HG03432 (cell line): ENCODE data around the gene TCERG1L.
"Not testable (repeated sequence)": the region's sequence is repeated elsewhere in the genome, so short reads cannot be mapped to it uniquely, and the experiment has no call there.

ENCODE experiments used
- ATAC-seq: cut with Tn5 transposase; IDR thresholded peaks from one replicate; pipeline ENCODE4 v1.9.1; 2021; ENCODE audit warnings: mild to moderate bottlenecking, moderate library complexity; ENCODE audit not compliant: unreplicated experiment

Gene TCERG1L

GRCh38 chr10:131113709-131114291 lies 197.7 kb downstream of the TCERG1L start:
- ATAC-seq: no peak

GRCh38 chr10:131113165-131113564 lies 198.4 kb downstream of the TCERG1L start:
- ATAC-seq: no peak

GRCh38 chr10:131112691-131113090 lies 198.8 kb downstream of the TCERG1L start:
- ATAC-seq: no peak

DNA sequence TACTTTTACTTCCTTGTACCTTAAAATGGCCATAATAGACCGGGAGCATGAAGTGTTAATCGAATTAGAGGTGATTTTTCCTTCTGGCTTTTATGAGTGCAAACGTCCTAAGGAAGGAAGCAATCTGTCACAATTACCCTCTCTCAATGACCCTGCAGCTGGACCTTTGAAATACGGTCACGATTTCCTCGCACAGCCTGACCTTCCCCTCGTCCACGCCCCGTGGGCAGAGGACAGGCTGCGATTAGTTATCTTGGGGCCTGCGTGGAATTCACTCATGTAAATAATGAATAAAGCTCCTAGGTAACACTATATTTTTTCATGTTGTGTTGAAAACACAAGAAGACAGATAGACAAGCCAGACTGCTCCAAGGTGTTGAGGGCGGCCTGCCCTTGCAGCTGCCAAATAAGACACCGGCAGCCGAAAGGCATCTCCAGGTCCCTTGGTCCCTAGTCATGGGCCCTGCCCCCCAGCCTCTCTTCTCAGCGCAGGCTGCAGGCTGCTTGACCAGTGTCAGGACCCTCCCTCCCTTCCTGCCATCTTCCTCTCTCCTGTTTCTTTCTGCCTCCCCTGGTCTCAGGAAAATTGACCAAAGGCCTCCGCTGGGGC lies 199.9 kb downstream of the TCERG1L start:
- ATAC-seq: no peak

DNA sequence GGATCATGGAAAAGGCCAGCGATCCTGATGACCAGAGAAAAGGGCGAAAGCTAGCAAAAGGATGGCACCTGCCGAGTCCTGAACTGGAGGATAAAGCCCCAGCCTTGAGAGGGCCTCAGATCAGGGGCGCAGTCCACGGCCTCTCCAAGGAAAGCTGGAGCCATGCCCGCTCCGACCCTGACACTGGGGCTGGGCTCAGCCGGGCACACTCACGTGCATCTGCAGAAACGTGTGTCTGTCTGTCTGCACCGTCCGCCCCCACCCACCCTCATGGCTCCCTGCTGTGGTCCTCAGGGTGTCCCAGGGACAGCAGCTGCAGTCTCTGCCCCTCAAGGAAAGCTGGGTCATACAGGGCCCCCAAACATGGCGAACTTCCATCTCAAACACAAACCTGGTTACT lies 200.5 kb downstream of the TCERG1L start:
- no peak for ATAC-seq

GRCh38 chr10:131110241-131110783 lies 201.2 kb downstream of the TCERG1L start:
- no peak for ATAC-seq

DNA sequence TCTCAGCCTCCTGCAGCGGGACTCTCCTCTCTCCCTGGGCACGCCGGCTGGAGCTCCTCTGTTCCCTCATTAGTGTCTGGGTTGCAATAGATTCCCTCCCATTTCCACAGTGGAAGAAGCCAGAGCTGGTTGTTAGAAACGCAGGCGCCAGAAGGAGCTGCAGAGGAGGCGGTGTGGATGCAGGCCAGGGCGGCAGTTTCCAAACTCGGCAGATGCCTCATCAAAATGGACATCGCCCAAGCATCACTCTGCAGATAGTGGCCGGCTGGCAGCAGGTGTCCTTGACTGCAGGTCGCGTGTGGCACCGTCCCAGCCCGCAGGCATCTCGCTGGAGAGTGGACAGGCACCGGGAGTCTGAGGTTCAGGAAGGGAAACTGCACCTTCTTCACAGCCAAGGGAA lies 201.8 kb downstream of the TCERG1L start:
- no peak for ATAC-seq

DNA sequence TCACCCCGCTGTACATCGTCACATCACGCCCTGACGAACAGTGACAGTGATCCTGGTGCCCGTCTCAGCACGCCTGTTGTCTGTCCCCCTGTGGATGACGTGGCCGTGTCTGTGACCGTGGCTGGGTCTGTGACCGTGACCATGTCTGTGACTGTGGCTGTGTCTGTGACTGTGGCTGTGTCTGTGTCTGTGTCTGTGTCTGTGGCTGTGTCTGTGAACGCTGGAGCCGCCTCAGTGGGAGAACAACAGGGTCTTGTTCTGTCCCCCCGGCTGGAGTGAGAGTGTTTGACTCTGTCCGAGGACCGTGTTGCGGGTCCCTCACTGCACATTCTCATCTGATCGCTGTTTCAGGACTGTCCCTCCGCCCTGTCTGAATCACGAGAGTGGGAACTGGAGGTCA lies 202.2 kb downstream of the TCERG1L start:
- no peak for ATAC-seq

DNA sequence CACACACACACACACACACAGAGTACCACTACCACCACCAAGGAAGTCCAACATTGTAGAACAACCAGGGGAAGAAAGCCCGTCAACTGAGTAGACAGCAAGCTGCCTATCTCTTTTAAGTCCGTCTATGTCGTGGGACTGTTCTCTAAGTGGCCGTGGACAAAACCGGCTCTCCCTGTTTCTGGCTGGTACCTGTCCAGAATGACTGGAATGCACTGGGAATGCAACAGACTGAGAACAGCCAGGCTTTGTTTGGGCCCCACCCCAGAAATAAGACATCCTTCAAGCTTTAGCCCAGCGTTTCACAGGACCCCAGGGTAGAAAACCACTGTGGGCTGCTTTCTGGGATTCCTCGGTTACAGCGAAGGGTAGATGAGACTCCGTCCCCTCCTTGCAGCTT lies 203.6 kb downstream of the TCERG1L start:
- ATAC-seq: no peak

DNA sequence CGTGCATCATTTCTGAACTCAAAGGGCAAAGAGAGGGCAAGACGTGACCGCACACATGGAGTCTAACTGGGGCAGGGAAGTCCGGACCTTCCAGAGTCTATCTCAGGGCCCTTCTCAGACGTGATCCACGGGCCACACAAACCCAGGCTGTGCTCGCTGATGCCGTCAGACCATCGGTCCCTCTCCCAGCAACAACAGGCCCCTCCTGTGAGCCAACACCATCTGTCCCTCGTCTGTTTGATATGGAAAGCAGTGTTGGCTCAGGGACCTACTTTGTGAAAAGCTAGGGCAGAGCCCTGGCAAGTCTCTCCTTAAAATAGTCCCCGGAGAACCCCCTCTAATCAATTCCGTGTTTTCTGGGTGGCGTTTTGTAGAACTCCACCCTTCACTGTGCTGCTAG lies 208.8 kb downstream of the TCERG1L start:
- ATAC-seq: no peak

DNA sequence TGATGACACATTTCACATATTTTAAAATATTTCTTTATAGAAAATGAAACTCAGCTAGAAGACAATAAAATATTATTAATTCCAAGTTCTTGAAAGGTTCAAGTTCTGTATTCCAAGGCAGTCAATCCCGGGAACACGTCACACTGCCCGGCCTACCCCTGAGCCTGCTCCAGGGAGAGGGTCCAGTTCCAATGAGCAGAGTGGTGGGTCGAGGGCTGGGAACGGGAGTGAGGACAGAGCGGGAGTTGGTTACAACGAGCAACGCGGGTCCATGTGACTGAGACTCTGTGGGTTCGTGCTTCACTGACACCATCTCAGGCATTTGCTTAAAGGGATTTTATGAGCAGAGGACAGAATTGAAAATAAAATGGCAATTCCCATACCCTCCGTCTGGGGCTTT lies 209.4 kb downstream of the TCERG1L start:
- ATAC-seq: no peak

DNA sequence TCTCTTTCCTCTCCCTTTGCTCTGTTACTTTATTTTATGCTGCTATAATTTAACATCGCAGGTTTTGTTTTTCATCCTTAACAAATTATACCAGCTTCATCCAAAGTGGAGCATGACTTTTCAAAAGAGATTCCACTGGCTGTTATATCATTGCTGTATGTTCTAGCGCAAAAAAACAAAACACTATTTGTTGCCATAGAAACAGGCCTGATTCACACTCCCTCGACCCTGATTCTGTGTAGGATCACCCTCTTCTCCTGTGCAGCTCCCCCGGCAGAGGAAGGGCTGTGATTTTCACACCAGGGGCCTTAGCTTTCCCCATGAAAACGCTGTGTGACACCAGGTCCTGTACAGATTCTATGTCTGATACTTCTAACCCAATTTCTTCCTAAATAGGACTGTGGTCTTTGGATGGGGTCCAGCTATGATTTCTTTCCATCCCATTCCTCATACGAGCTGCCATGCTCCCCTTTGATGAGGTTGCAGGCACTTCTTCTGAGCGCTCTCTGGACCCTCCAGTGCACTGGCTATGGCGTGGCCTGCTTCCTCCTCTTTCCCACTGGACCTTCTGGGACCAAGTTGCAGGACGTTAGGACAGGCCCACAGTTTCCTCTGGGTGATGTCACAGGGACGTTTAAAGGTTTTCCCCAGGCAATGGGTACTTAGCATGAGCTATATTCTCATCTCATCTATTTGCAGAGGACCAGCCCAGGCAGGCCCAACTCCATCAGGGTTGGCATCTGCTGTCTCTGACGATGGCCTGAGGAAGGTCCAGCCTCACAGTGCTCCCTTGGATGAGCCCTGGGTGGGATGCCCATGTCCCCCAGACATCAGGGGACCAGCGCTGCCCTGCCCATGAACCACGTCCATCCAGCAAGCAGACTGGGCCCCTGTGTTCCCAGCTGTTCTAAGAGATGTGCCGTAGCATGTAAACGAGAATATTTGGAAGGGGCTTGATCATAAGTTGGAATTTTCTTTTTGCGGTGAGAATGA lies 210.8 kb downstream of the TCERG1L start:
- not testable (repeated sequence) for ATAC-seq

DNA sequence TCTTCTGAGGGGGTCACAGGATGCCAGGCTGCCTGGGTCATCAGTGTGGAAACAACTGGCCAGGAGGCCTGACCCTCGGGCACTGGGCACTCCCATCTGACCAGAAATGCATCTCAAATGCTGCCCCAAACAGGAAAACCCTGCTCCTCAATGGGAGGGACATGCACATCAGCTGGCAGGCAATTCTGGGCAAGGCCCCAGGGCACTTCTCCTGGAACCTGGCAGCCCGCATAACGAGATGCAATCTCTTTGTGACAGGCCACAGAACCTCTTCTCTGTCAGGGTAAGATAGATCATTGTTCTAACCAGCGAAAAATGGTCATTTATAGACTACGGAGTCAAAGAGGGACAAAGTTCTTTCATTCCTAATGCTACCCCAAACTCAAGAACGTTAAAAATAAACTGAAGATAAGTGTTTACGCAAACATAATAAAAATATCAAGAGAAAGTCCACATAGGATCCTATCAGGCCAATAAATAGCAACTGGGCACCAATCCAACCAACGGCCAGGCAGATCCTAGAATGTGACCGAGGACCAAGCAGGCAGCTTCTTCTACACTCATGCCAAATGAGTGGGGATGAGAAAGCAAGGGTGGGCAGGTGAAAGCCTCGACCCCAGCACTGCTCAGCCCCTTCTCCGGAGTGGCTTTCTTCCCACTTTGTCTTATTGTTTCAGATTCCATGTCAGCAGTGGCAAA lies 212.3 kb downstream of the TCERG1L start:
- ATAC-seq: no peak

GRCh38 chr10:131098416-131098952 lies 213.0 kb downstream of the TCERG1L start:
- no peak for ATAC-seq

DNA sequence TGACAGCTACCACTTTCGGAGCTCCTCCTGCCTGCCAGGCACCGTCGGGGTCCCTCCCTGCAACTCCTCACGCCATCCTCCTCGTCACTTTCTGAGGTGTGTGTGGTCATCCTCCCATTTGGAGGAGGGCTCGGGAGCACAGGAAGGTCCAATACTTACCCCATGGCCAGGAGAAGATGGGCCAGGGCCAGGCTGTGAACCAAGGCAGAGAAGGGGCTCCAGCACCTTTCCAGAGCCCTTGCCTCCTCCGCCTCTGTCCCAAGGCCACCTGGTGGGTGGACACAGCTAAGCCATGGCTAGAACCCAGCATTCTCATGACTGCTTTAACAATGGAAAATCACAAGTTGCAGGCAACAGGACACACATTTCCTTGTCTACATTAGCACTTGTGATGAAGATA lies 215.5 kb downstream of the TCERG1L start:
- no peak for ATAC-seq

DNA sequence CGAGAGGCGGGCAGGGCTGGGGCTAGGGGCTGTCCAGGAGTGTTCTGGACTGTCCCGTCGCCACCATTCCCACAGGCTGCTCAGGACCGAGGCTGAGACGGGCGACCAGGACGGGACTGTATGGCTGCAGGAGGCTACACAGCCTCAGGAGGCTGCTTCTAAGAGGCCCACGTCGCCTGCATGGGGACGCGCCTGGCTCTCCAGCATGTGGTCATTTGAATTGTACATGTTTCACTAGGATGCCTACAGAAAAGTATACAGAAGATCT lies 216.3 kb downstream of the TCERG1L start:
- ATAC-seq: no peak

DNA sequence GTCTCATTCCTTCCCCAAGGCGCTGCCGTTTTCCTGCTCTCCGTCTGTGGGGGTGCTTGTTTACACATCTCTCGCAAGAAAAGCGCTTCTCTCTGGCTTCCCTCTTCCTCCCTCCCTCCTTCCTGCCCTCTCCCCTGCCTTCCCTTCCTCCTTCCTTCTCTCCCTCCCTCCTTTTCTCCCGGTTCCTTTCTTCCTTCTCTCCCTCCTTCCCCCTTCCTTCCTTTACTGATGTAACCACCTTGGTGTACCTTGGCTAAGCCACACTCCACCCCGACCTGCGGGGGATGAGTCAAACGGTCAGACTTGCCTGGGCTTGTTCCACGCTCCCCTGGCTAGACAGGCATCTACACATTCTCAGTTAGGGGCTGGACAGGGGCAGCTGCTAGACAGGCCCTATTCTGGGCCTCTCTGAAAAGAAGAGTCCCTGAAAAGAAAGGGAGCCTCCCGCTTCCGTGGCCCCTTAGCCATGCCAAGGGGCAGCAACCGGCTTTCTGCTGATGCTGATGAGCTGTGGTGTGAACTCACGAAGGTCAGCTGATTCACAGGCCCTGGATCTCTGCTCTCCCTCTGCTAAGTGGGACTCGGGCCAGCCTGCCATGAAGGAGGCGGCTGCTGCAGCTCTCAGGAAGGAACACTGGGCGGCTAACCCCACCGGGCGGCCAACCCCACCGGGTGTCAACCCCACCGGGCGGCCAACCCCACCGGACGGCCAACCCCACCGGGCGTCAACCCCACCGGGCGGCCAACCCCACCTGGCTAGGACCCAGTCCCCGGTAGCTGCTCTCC lies 216.8 kb downstream of the TCERG1L start:
- ATAC-seq: no peak

- ATAC-seq: no peak
These were observed 217.6 kb downstream of the TCERG1L start for GRCh38 chr10:131093795-131094366.

DNA sequence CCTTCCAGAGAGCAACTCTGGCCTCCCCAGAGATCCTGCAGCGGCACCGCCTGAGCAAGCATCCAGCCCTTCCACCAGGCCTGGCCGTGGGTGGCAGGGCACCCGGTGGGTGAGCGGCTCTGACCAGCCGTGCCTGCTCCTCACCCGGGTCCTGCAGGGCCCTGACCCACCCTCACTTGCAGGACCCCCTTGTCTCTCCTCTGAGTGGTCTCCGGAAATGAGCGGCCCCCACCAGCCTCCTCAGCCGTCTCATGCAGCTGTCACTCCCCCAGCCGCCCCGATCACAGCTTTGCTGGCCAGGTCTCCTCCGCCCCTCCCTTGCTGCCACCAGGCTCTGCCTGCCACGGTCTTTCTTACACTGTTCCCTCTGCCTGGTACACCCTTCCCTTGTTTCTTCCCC lies 218.2 kb downstream of the TCERG1L start:
- no peak for ATAC-seq

GRCh38 chr10:131092876-131093275 lies 218.6 kb downstream of the TCERG1L start:
- ATAC-seq: no peak
